ENCODE measurements around the gene TAMALIN.

TAMALIN gene

DNA sequence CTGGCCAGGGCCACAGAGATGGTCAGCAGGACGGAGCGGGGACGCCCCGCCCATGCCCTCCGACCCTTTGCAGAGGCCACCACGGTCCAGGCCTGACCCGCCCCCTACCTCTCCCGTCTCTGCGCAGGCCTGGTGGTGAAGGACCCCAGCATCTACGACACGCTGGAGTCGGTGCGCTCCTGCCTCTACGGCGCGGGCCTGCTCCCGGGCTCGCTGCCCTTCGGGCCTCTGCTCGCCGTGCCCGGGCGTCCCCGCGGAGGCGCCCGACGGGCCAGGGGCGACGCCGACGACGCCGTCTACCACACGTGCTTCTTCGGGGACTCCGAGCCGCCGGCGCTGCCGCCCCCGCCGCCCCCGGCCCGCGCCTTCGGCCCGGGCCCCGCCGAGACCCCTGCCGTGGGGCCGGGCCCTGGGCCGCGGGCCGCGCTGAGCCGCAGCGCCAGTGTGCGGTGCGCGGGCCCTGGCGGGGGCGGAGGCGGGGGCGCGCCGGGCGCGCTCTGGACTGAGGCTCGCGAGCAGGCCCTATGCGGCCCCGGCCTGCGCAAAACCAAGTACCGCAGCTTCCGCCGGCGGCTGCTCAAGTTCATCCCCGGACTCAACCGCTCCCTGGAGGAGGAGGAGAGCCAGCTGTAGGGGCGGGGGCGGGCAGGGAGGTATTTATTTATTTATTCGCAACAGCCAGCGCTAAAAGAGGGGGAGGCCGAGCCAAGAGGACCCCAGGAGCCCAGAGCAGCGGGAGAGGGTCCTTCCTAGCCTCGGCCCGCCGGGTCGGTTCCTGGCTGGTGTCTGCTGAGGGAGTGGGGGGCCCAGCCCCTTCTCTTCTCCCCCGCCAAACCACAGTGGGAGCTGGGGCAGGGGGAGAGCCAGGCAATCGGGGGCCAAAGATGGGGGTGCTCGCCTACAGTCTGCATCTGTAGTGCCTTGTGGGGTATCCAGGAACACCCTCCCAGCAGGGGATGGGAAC is 8.1 kb downstream of the TAMALIN start:
- no peak for DNase-seq

DNA sequence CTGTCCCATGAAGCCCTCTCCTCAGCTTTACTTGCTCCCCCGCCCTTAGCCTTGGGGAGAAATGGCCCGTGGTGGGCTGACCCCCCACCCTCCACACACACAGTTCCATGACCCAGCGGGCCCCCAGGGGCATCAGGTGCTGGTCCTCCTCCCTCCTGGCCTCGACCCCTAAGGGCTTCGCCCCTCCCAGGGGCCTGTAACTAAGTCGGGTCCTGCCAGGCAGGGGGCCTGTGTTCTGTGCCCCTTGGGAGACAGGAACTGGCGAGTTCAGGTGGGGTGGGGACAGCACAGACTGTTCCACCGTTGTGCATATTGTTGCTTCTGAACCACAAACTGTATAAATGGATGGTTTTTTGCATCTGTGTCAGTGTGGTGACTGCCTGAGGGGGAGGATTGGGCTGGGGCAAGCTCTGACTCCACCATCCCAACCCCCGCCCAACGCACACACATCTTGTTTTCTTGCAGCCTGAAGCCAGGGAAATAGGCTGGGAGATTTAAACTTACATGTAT is 8.8 kb downstream of the TAMALIN start:
- DNase-seq, result peak; percentile 17

DNA sequence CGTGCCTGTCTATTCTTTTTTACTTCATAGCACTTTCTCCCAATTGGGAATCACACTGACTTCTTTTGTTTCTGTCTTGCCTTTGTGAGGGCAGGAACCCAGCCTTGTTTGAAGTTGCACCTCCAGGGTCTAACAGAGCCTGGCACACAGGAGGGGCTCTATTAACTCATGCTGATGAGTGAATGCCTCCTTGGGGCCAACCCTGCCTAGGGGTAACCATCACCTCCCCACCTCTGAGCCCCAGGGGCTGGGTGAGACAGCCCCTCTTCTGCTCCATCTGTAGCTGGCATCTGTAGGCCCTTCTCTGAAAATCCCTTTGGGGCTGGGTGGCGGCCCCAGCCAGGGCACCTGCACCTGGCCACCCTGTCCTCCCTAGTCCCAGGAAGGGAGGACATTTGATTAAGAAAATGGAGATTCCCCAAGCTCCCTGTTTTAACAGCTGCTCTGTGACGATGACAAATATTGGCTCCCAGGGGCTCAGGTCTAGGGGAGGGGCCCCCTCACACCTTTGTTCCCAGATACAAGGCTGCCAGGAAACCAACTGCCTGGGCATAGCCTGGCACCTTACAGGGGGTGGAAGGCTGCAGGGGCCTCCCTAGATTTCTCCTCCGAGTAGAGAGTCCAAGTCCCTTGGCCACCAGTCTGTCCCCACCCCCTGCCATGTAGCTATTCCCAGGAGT is 11.8 kb downstream of the TAMALIN start:
- no peak for DNase-seq

DNA sequence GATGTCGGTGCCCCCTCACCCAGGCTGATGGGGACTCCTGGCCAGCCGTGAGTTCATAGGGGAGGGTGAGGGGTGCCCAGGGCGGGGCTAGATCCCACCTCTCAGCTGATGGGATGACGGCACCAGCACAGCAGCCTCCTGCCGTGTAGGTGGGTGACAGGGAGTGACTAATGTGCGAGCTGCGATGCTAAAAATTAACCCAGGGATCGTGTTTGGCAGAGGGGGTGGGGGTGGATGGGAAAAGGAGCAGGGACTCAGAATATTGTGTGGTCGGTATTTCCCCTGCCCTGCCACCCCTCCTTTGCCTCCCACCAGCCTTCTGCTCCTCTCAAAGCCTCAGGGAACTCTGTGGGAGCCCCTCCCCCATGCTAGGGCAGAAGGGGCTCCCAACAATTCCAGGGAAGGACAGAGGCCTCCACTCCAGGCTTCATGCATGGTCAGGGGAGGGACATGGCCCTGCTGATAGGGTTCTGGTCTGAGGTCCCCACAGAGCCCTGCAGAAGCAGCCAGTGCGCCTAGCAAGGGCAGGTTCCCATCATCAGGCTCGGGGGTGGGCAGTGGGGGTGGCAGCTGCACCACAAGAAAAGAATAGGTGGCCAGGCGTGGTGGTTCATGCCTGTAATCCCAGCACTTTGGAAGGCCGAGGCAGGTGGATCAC is 12.5 kb downstream of the TAMALIN start:
- DNase-seq, result no peak

DNA sequence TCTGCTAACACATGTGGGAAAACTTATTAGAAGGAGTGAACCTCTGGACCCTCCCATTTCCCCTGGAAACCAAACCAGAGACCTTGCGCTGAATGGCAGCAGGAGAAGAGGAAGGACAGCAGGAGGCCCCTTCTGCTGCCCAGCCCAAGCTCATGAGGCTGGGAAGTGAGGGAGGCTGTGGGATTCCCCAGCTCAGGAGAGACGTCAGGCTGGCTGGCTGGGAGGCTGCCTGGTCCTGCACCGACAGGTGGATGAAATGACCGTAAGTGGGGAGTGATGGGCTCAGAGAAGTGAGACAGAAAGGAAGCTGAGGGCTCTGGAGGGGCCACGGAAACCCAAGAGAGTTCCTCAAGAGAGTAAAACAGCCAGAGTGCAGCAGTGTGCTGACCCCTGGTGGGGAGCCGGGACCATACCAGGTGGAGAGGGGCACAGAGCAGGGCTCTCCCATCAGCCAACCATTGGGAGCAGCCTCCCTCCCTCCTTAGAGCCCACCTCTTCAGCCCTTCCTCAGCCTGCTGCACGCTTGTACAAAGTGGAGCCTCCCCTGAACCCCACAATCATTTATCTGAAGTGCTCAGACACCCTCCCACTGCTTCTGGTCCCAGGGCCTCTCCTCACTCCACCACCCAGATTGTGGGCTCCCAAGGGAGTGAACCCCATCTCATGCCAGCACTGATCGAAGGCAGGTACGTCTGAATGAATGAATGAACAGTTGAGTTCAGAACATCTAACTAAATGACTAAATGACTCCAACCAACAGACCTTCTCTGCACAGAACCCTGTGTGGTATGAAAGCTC is 14.0 kb downstream of the TAMALIN start:
- DNase-seq, result peak; percentile 57

DNA sequence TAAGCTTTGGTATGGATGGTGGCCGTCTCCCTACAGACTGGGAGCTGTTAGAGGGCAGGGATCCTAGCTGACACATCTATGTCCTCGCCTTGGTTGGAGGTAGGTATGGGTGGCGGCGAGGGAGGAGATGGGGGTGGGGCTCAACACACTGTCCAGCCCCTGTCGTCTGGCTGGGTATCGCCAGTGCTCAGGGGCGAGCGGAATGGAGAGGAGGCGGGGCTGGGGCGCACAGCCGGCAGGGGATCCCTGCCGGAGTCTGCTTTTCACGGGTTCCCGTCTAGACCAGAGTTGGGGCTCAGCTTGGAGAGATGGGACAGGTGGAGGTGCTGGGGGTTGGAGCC is 16.1 kb downstream of the TAMALIN start:
- DNase-seq, result no peak

DNA sequence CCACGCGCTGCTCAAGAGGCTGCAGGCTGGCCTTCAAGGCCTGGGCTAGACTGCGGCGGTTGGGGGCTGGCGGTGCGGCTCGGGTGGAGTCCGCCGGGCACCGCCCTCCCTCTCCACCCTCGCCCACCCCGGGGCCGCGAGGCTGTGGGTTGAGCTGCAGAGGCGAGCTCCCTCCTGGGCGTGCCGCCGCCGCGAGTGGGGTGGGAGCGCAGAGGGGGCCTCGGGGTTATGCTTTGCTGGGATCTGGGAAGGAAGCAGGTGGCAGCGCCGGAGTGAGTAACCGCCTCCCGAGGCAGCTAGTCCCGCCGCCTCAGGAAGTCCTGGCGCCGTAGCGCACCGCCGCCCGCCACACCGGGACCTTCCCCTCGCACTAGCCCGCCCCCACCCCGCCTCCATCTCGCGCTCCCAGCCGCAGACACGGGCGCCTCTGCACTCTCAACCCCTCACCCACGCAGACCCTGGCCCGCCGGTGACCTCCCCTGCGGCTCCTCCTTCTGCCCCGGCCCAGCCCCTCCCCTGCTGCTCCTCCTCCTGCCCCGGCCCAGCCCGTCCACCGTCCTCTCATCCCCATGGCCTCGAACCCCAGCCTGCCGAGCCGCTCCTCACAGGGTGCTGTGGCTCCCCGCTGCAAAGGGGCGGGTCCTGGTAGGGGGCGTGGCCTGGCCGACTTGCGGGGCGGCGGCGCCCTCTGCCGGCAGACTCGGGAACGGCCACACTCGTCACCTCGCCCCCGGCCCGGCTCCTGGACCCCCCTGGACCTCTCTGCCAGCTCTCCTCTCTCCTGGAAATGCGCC is 16.6 kb downstream of the TAMALIN start:
- DNase-seq, result peak; percentile 86

DNA sequence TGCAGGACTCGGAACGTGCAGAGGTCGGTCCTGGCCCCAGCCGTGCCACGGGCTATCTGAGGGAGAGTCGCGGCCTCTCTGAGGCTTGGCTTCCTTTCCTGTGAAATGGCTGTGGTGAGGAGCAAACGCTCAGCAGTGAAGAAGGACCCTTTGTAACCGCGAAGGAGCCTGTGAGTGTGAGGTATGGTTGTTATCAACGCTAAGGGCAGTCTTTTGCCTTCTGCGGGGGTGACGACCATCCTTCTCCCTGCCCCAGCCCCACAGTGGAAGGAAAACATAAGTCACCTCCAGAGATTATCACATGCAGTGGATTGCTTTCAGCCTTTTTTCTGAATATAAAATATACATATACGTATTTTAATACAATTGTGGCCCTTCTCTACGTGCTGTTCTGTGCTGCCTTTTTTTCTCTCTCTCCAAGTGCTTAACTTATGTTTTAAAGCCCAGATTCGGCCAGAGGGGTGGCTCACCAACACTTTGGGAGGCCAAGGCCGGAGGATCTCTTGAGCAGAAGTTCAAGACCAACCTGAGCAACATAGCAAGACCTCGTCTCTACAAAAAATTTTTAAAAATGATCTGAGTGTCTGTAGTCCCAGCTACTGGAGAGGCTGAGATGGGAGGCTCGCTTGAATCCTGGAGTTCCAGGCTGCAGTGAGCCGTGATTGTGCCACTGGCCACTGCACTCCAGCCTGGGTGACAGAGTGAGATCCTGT is 17.4 kb downstream of the TAMALIN start:
- no peak for DNase-seq

DNA sequence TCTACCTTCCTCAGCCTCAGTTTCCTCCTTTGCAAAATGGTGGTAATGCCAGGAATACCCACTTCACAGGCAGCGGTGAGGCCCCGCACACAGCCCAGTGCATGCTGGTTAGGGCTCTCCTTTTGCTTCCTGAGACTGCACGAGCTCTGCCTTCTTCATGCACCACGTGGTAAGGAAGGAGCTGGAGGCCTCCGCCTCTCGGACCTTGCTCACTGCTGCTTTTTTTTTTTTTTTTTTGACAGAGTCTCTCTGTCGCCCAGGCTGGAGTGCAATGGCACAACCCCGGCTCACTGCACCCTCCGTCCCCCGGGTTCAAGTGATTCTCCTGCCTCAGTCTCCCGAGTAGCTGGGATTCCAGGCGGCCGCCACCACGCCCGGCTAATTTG is 18.1 kb downstream of the TAMALIN start:
- peak; percentile 39 for DNase-seq

DNA sequence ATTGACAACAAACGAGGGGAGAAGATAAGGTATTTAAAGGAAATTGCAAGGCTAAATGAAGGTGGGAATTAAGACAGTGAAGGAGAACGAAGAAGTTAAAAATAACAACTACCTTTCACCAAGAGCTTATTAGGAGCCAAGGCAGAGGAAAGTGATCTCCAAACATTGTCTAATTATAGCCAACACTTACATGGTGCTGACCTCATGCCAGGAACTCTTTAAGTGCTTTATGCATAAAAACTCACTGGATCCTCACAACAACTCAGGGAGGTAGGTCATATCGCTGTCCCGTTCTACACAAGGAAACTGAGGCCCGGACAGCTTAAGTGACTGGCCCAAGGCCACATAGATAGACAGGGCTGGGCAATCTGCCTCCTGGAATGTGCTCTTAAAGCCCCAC is 19.5 kb downstream of the TAMALIN start:
- DNase-seq, result no peak

DNA sequence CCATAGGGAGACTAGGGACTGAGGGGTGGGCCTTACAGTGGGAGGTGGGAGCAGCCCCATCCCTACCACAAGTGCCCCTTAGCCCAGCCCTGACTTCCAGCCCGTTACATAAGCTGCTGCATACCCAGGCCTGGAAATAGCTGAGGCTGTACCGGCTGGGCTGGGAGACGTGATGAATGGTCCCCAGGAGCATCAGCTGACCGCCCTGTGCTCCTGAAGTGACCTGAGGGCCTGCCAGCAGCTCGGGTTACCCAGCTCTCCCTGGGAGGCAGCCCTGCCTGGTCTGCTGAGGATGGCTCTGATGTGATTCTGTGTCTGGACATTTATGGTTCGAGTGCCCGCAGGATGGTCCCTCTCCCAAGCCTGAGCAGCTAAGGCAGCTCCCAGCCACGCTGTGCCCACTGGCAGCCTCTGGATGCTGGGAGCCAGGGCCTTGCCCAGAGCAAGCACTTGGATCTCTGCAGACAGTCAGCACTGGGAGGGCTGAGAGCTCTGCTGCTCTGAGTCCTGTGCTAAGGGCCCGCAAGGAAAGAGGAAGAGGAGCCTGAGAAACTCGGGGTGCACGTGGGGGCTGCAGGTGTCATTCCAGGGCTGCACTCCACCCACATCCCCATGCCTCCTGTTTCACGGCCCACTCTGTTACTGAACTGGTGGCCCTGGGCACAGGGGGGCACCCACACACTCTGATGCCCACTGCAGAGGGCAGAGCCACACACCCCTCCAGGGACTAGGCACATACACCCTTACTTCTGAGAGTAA is 20.5 kb downstream of the TAMALIN start:
- DNase-seq, result no peak

DNA sequence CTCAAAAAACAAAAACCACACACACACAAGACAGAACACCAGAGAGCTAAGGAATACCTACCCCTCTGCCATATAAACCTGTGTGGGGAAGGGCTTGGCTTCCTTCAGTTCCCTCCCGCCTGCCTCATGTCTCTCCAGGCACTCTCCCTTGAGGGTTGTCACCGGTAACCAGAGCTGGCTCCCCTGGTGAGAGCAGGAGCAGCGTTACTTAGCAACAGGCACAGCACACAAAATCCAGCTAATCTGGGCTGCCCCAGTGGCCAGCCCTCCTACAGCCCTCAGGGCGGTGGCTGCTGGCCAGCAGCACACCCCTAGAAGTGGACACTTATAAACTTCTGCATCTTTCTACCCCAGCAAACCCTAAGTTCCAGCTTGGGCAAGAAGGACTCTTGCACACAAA is 22.9 kb downstream of the TAMALIN start:
- no peak for DNase-seq

DNA sequence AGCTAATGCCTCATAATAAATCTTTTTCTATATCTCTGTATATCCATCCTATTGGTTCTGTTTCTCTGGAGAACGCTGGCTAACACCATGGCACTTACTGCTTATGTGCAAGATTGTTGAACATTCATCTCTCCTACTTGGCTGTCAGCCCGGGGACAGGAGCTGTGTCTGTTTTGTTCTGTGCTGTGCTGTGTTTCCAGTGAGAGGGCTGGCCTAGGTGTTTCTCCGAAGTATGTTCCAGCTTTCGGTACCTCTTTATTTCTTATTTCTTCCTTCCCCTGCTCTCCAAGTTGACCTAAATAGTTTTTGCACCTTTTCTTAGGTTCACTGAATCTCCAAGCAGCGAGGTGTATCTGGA is 25.7 kb downstream of the TAMALIN start:
- no peak for DNase-seq

DNA sequence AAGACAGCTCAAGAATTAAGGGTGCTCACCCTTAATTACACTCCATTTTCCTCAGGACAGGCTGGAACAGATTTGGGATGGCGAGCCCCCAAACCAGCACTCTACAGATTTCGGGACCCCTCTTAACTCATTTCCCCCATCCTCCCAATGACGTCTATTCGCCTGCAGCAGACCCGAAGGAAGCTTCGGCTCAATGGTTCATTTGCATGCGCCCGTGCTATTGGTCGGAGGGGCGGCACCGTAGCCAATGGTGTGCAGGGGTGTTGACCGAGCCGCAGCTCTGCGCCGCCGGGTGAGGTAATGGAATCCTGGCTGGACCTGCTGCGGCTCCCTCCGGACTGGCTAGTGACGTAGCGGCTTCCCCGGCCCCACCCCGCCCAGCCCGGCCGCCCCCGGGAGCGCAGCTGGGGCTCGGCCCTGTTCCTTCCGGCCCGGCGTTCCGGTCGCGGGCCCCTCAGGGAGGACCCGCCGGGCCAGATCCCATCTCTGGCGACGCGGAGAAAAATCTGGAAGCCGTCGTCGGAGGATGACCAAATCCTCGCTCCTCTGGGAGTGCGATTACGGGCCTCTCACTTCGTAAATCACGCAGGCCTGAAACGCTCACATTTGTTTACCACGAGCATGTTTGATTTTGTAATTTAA is 26.2 kb downstream of the TAMALIN start:
- DNase-seq, result peak; percentile 87

DNA sequence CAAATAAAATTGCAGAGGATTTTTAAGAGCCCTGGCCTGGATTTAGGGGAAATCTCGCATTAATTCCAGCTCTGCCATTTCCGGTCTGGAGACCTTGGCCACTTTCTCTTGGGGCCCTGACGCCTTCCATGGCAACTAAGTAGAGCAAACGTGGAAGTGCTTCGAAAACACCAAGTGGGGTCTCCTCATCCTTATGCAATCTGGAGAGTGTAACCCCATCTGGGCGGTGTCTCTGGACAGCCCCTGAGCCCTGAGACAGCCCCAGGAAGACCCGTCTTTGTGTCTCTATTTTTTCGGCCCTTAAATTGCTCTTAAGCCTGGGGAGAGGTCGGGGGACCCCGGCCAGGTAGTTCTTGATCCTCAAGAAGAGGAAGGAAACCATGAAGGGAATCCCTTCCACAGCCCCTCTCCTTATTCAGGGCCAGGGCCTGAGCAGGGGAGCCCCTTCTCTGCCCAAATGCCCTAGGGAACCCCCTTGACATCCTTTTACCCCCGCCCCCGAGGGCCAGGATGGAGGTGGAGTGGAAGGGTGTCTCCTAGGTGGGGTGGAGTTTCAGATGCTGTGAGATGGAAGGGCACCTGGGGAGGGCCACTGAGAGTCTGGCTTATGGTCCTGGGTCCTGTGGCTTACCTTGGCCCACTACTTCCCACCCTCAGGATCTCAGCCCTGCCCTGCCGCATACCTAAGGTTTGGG is 26.8 kb downstream of the TAMALIN start:
- DNase-seq, result no peak

DNA sequence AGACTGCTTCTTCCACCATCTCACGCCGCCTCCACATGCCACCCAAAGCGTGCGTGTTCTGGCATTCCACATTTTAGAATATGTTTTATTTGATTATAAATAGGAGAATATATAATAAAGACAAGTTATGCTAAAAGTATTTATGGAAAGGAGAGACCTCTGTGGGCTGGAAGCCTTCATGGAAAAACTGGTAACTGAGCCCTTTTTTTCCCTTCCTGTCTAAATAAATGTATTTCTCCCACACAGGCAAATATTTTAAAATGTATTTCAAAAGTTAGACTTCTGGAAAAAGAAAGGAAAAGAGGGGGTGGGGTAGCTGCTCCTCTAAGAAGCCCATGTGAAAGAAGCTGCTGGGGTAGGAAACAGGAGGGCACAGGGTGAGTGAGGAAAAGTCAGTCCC is 28.4 kb downstream of the TAMALIN start:
- no peak for DNase-seq

DNA sequence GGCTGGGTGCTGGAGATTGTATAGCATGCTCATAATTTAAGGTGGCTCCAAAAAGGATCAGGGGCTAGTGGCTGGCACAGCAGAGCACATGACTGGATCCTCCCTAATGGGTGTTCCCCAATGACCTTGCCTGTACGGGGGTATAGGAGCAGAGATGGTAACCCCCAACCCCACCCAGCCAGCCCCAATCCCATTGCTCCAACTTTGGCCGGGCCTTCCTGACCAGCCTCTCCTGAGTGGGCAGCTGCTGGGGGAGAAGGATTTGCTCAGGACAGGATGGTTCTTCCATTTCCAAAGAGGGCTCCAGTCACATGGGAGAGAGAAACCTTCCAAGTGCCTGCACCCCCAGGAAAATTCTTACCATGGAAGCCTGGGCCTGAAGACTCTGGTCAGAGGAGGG is 29.2 kb downstream of the TAMALIN start:
- DNase-seq, result no peak

DNA sequence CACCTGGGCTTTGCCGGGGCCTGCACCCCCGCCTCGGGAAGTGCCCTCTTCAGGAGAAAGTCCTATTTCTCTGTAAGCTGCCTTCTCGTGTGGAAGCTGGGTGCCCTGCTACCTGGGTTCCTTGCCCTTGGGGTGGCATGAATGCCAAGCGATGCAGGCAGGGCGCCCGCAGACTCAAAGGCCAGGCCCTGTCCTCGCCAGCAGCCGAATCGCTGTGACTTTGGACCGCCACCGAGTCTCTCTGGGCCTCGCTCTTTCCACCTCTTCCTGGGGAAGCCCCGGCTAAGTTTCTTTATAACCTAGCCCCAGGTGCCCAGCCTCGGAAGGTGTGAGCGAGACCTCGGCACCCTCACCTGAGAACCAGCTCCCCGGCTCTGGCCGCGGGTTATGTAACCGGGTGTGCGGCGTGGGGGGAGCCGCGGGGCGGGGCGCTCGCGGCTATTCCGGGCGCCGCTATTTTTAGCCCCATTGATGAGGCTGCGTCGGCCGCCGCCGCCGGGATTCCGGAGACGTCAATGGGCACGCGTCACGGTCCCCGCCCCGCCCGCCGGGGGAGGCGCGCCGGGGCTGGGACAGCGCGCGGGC is 29.9 kb downstream of the TAMALIN start:
- peak; percentile 91 for DNase-seq
